ENCODE results near the gene C22orf39. TPM values are rescaled to one million over a fixed set of nuclear protein-coding genes. Genes with fewer than 3 reads are reported as not detected.

The C22orf39 gene
- total RNA-seq, 1 experiment from 2014 or later, result 19.3 TPM

DNA sequence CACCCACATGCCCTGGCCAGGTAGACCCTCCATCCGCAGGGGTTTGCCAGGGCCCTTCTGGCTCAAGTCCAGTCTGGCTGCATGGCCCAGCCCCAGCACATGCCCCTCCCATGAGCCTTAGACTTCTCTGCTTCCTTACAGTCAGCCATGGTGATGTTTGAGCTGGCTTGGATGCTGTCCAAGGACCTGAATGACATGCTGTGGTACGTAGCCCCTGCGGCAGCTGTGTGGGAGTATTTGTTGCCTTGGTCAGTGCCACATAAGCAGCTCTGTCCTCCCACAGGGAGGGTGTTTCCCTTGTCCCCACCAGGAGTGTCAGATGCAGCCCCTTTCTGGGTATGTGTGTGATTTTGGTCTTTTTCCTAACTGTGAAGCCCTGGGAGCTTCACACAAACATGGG lies 49.7 kb upstream of the C22orf39 start:
- H3K4ac ChIP-seq (ENCODE audit: low read depth, low read length), result no peak overlapping the region
- H2BK12ac ChIP-seq (ENCODE audit: insufficient read length, low read depth, low read length), result no peak overlapping the region
- no peak overlapping the region for H3K27ac Mint-ChIP-seq
- H4K8ac ChIP-seq (replicated peaks; ENCODE audit: insufficient read length, low read depth, low read length), result no peak overlapping the region
- H4K91ac ChIP-seq (ENCODE audit: insufficient read length, low read depth, low read length), result no peak overlapping the region
- DNase-seq, result no peak
- H3K27me3 Mint-ChIP-seq (ENCODE audit: low read depth), result no peaks in the 10 kb centered on the region
- H2BK120ac ChIP-seq (ENCODE audit: low read depth, low read length, poor library complexity, severe bottlenecking), result no peak overlapping the region
- no peak overlapping the region for H3K9ac ChIP-seq (ENCODE audit: extremely low read depth, insufficient read length, low read length)
- no peak overlapping the region for H2BK5ac ChIP-seq (ENCODE audit: insufficient read length, low read length)
- H3K27ac ChIP-seq (ENCODE audit: insufficient read length, low read depth, low read length), result no peak overlapping the region
- H4K20me1 ChIP-seq (ENCODE audit: control insufficient read depth, insufficient read depth, insufficient read length), result no peaks in the 10 kb centered on the region
- H2BK20ac ChIP-seq (ENCODE audit: low read depth, low read length, poor library complexity, severe bottlenecking), result no peak overlapping the region
- H3K14ac ChIP-seq (ENCODE audit: insufficient read depth, low read length), result no peak overlapping the region
- H3K23ac ChIP-seq (ENCODE audit: insufficient read length, low read depth, low read length), result no peak overlapping the region
- H2AFZ ChIP-seq (ENCODE audit: low read length), result no peak overlapping the region
- no peak overlapping the region for H3K56ac ChIP-seq (ENCODE audit: insufficient read length, low read depth, low read length)
- no peaks in the 10 kb centered on the region for H3K9me3 Mint-ChIP-seq
- H4K5ac ChIP-seq (ENCODE audit: insufficient read length, low read depth, low read length), result no peak overlapping the region
- no peak overlapping the region for H2AK5ac ChIP-seq (ENCODE audit: insufficient read length, low read length)
- no peaks in the 10 kb centered on the region for H3K4me1 Mint-ChIP-seq
- no peak overlapping the region for H3K4me2 ChIP-seq (ENCODE audit: insufficient read depth, insufficient read length, low read length)
- no peaks in the 10 kb centered on the region for H3K23me2 ChIP-seq (ENCODE audit: insufficient read length, low read depth, low read length, poor library complexity, severe bottlenecking)
- no peak overlapping the region for H3T11ph ChIP-seq (ENCODE audit: low read length)
- H3K36me3 Mint-ChIP-seq (ENCODE audit: insufficient read depth in 1 of 3, low read depth in 3 of 3), result peaks cover 5 to 72% (median 44%) of the 10 kb centered on the region in 3 experiments
- H2BK15ac ChIP-seq (ENCODE audit: low read depth, low read length), result no peak overlapping the region
- no peaks in the 10 kb centered on the region for H3K4me1 ChIP-seq (ENCODE audit: insufficient read depth, low read length)
- no peaks in the 10 kb centered on the region for H3K27me3 ChIP-seq (ENCODE audit: insufficient read depth, low read length)
- H3K9me3 ChIP-seq (ENCODE audit: control insufficient read depth, low read depth, low read length), result no peaks in the 10 kb centered on the region
- no peak overlapping the region for H3K18ac ChIP-seq (ENCODE audit: insufficient read length, low read depth, low read length)
- H3K79me2 ChIP-seq (ENCODE audit: insufficient read depth, low read length), result no peaks in the 10 kb centered on the region
- TF ChIP-seq, protein P1, sequence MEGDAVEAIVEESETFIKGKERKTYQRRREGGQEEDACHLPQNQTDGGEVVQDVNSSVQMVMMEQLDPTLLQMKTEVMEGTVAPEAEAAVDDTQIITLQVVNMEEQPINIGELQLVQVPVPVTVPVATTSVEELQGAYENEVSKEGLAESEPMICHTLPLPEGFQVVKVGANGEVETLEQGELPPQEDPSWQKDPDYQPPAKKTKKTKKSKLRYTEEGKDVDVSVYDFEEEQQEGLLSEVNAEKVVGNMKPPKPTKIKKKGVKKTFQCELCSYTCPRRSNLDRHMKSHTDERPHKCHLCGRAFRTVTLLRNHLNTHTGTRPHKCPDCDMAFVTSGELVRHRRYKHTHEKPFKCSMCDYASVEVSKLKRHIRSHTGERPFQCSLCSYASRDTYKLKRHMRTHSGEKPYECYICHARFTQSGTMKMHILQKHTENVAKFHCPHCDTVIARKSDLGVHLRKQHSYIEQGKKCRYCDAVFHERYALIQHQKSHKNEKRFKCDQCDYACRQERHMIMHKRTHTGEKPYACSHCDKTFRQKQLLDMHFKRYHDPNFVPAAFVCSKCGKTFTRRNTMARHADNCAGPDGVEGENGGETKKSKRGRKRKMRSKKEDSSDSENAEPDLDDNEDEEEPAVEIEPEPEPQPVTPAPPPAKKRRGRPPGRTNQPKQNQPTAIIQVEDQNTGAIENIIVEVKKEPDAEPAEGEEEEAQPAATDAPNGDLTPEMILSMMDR (conservative IDR thresholded peaks at IDR 0.05), result no peak
- H3K79me1 ChIP-seq (ENCODE audit: insufficient read depth, low read depth, low read length, poor library complexity, severe bottlenecking), result no peaks in the 10 kb centered on the region
- no peak overlapping the region for H3K4me3 Mint-ChIP-seq
- no CpG with 5 or more reads among the region's 3 CpGs for WGBS (ENCODE audit: extremely low coverage, insufficient read length, low lambda C conversion rate)

Data from H9 (cell line).